SU-DHL-6 (cell line): ENCODE results near the gene HOXD11.

Experiments used
- CTCF ChIP-seq: fragments of 200-600 bp; sonication (generic); IDR thresholded peaks from one replicate; pipeline ENCODE4 v1.5.1; 2017; ENCODE audit warnings: antibody characterized with exemption, mild to moderate bottlenecking, low read length, moderate library complexity; ENCODE audit not compliant: insufficient read depth, poor library complexity, severe bottlenecking
- EZH2phosphoT487 ChIP-seq: fragments of 200-600 bp; sonication (generic), shearing (Covaris generic); conservative IDR thresholded peaks from 2 replicates; pipeline ENCODE4 v1.6.1; 2018; ENCODE audit warnings: mild to moderate bottlenecking, antibody characterized with exemption, low read length, moderate library complexity, mixed read lengths

GRCh38 chr2:176155356-176156044, 48.4 kb downstream of the HOXD11 start:
- TF ChIP-seq CTCF = no peak
- no peak for TF ChIP-seq EZH2phosphoT487
